ENCODE data around the gene RALGAPA2. TPM values are rescaled to one million over a fixed set of nuclear protein-coding genes. Genes with fewer than 3 reads are reported as not detected.

RALGAPA2 gene
- total RNA-seq, 1 experiment from 2014 or later, result 10.8 TPM

GRCh38 chr20:20430066-20430465 lies 282.4 kb downstream of the RALGAPA2 start:
- ATAC-seq, result no peak
- RAD21 ChIA-PET (ENCODE audit: low non-redundant PET in 1 of 2, low total read pairs in 2 of 2, uncharacterized antibody in 2 of 2, unreplicated experiment in 2 of 2), result no interaction called here
- Histone ChIP-seq H3K27me3 (ENCODE audit: insufficient read depth, low read length) (no peaks in the 10 kb centered on the region), H3K4me2 (ENCODE audit: low read length) (no peak overlapping the region), H3K27ac (ENCODE audit: low read depth, low read length) (no peak overlapping the region), H3K36me3 (ENCODE audit: control insufficient read depth in 1 of 2, insufficient read depth in 2 of 2, low read length in 2 of 2) (no peaks in the 10 kb centered on the region), H3K79me2 (ENCODE audit: insufficient read depth, low read length) (no peaks in the 10 kb centered on the region), H3K4me1 (ENCODE audit: control insufficient read depth in 1 of 2, insufficient read depth in 2 of 2, low read length in 2 of 2) (no peaks in the 10 kb centered on the region), H3K9ac (ENCODE audit: low read length) (no peak overlapping the region), H3K9me2 (ENCODE audit: insufficient read depth) (no peaks in the 10 kb centered on the region), H4K20me1 (ENCODE audit: insufficient read depth) (no peaks in the 10 kb centered on the region), H3K9me3 (ENCODE audit: control insufficient read depth in 1 of 2, insufficient read depth in 1 of 2, low read depth in 1 of 2, low read length in 2 of 2) (no peaks in the 10 kb centered on the region), H2AFZ (ENCODE audit: low read depth, low read length, poor library complexity, severe bottlenecking) (no peak overlapping the region), H3K4me3 (replicated peaks in 1 of 2; ENCODE audit: low read depth in 1 of 2, low read length in 2 of 2) (no peak overlapping the region)
- POLR2A ChIA-PET, result no interaction called here
- intact Hi-C loops (cut with micrococcal nuclease), result no loop called here
- TF ChIP-seq EZH2phosphoT487 (IDR thresholded peaks at IDR 0.05; ENCODE audit: borderline replicate concordance) (no peak), FOSL1 (IDR thresholded peaks at IDR 0.05; ENCODE audit: low read depth) (no peak), ATF3 (IDR thresholded peaks at IDR 0.05) (no peak)
- CTCF ChIA-PET, result no interaction called here
- BruUV-seq (replicated peaks), result no TSS peak
- no peak for DNase-seq (ENCODE audit: low read depth, low spot score)

GRCh38 chr20:20428067-20428466 lies 284.4 kb downstream of the RALGAPA2 start:
- ChIA-PET POLR2A (no interaction called here), CTCF (no interaction called here), RAD21 (ENCODE audit: low non-redundant PET in 1 of 2, low total read pairs in 2 of 2, uncharacterized antibody in 2 of 2, unreplicated experiment in 2 of 2) (no interaction called here)
- H2AFZ ChIP-seq (ENCODE audit: low read depth, low read length, poor library complexity, severe bottlenecking), result no peak overlapping the region
- intact Hi-C loops (cut with micrococcal nuclease), result no loop called here
- ATAC-seq (no peak), DNase-seq (ENCODE audit: low read depth, low spot score) (no peak)
- no peaks in the 10 kb centered on the region for H3K9me2 ChIP-seq (ENCODE audit: insufficient read depth)
- no peaks in the 10 kb centered on the region for H3K79me2 ChIP-seq (ENCODE audit: insufficient read depth, low read length)
- no peak overlapping the region for H3K9ac ChIP-seq (ENCODE audit: low read length)
- no peaks in the 10 kb centered on the region for H3K27me3 ChIP-seq (ENCODE audit: insufficient read depth, low read length)
- no TSS peak for BruUV-seq (replicated peaks)
- no peaks in the 10 kb centered on the region for H3K4me1 ChIP-seq (ENCODE audit: control insufficient read depth in 1 of 2, insufficient read depth in 2 of 2, low read length in 2 of 2)
- no peaks in the 10 kb centered on the region for H4K20me1 ChIP-seq (ENCODE audit: insufficient read depth)
- no peak overlapping the region for H3K4me2 ChIP-seq (ENCODE audit: low read length)
- no peaks in the 10 kb centered on the region for H3K9me3 ChIP-seq (ENCODE audit: control insufficient read depth in 1 of 2, insufficient read depth in 1 of 2, low read depth in 1 of 2, low read length in 2 of 2)
- no peaks in the 10 kb centered on the region for H3K36me3 ChIP-seq (ENCODE audit: control insufficient read depth in 1 of 2, insufficient read depth in 2 of 2, low read length in 2 of 2)
- no peak overlapping the region for H3K4me3 ChIP-seq (replicated peaks in 1 of 2; ENCODE audit: low read depth in 1 of 2, low read length in 2 of 2)
- no peak overlapping the region for H3K27ac ChIP-seq (ENCODE audit: low read depth, low read length)
- TF ChIP-seq FOSL1 (IDR thresholded peaks at IDR 0.05; ENCODE audit: low read depth), result no peak
- TF ChIP-seq SP1 (IDR thresholded peaks at IDR 0.05; ENCODE audit: low read depth), result no peak
- TF ChIP-seq CEBPB (IDR thresholded peaks at IDR 0.05; ENCODE audit: low read depth), result no peak
- no peak for TF ChIP-seq CBX3 (IDR thresholded peaks at IDR 0.05; ENCODE audit: low read depth)
- TF ChIP-seq ELF1 (IDR thresholded peaks at IDR 0.05; ENCODE audit: borderline replicate concordance, low read depth), result no peak
- TF ChIP-seq EZH2phosphoT487 (IDR thresholded peaks at IDR 0.05; ENCODE audit: borderline replicate concordance), result no peak
- no peak for TF ChIP-seq ZFX (IDR thresholded peaks at IDR 0.05)
- TF ChIP-seq RAD21 (IDR thresholded peaks at IDR 0.05; ENCODE audit: low read depth), result no peak
- no peak for TF ChIP-seq TCF7L2 (IDR thresholded peaks at IDR 0.05; ENCODE audit: borderline replicate concordance, extremely low read depth, insufficient read depth, insufficient read length)

Measured in HCT116 (cell line).